GM18511 (cell line): Measurements from ENCODE around the gene GPHN.

Experiments used
- ATAC-seq: cut with Tn5 transposase; IDR thresholded peaks from one replicate; pipeline ENCODE4 v1.9.1; 2021; ENCODE audit warnings: mild to moderate bottlenecking, moderate library complexity; ENCODE audit not compliant: unreplicated experiment

GPHN gene

DNA sequence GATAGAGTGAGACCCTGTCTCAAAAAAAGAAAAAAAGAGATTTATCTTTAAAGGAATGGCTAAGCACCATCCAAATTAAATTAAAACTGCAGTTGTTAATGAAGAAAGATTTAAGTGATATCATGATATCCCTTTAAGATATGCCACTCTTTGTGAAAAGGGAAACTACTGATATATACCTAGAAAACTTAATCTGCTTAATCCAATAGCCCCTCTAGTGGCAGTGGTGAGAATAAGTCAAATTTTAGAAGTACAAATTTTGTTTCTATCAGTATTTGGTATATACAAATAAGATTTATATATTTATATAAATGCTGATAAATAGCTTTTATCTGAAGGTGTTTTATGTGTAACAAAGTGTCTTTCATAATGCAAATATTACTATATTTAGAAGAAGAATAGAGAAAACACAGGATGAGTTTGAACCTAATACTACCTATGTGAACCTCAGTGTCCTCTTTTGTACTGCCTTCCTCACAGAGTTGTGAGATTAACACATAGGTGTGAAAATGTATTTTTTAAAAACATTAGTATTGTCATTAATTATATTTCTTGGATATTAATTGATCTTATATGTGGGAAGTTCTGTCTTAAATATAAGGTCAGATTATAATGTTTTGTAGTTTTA is 629.9 kb downstream of the GPHN start:
- no peak for ATAC-seq

DNA sequence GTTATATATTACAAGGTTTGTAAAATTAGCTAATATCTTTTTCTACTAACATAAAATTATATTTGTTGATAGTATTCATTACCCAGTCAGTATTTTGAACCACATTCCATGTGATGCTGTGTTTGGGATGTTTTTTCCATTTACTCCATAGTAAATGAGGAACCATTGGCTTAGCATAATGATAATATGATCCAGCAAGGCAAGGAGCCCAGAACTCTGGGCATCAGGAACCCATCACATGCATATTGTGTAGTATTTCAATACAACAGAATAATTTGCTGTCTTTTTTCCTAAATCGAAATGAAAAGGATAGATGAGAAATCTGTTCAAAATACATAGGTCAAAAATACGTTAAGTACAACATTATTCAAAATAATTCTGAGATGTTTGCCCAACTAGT is 632.6 kb downstream of the GPHN start:
- ATAC-seq, result no peak

DNA sequence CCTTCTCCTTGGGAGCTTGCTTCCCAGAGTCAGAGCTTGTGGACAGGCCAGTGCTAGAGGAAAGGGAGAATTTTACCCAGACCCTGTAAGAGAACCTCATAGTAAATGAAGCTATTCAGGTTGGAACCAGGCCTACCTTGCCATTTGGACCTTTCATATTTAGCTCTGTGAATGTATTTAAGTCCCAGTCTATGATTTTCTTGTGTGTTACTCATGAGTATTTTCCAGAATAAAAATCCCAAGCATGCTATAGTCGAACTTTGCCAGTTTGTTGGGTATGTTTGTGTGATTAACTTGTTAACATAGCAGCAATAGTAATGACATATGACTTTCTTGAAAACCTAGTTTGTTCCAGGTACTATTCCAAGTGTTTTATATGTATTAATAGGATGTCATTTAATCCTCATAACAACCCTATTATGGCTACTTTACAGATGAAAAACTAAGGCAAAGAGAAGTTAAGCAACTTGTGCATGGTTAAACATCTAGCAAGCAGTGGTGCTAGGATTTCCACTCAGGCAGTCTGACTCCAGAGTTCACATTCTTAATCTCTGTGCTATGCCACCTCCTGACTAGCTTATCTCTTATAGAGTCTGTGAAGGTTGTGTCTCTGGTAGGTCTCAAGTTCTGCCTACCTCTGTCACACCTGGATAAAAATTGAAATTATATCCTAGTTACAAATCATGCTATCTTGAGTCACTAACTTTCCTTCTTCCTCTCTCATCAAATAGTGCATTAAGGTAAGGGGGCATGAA is 633.4 kb downstream of the GPHN start:
- ATAC-seq, result no peak

DNA sequence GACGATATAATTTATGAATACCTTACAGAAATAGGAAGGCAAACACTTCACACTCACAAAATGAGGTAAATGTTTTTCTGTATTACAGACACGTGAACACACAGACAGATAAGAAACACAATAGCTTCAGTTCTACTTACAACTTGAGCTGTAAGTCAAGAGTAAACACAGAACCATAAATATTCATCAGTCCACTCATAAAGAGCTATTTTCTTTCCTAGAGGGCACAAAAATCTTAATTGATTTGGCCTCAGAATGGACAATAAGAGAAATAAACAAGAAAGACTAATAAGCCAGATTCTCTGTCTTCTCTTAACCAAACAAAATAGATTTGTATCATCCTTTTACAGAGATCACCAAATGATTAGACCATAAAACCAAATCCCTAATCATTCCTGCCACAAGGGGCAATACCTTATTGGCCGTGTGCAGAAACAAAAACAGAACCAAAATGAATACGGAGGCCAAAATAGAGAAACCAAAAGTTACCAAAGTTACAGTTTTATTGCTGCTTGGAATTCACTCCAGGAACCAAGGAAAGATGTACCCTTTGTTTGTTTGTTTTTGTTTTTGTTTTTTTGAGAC is 643.2 kb downstream of the GPHN start:
- ATAC-seq, result no peak

DNA sequence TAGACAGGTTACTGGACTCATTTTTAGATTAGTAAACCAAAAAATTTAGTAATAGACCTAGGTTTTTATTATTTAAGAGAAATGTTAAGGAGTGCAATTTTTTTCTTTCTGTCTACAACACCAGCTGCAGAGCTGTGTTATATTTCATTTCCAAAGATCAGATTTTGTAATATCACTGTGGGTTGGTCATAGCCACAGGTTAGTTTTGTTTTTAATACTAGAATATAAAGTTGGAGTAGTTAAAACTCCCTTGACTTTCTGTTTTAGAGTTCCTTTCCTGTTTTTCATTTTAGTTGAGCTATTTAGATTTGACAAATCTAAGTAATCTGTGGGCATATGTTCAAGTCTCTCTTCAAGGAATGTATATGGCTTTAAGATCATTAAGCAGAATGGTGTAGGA is 650.6 kb downstream of the GPHN start:
- ATAC-seq, result no peak

DNA sequence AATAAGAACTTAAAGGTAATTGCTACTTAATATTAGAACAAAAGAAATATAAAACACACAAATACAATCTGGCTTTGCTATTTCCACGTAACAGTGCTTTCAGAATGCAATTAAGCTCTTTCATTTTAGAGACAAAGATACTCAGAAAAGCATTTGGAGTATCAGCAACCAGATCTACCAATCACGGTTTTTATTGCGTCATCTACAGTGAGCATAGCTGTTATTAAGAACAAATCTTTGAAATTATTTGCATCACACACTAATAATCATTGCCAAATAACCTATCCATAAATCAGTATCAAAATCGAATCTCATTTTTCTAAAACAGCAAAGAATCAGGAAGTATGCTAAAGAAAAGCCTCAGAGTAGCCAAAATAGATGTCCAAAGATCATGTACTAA is 654.4 kb downstream of the GPHN start:
- ATAC-seq, result no peak

DNA sequence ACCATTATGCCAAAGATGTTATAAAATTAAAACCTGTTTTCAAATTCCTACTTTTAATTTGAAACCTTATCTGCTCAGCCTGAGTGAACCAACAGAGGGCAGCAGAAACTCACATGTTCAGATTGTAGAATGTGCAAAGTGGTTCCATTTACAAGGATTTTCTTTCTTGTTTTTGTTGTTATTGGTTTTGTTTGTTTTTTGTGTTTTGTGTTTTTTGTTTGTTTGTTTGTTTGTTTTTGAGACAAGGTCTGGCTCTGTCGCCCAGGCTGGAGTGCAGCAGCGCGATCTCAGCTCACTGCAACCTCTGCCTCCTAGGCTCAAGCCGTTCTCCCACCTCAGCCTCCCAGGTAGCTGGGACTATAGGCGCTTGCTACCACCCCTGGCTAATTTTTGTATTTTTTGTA is 658.5 kb downstream of the GPHN start:
- ATAC-seq, result no peak

DNA sequence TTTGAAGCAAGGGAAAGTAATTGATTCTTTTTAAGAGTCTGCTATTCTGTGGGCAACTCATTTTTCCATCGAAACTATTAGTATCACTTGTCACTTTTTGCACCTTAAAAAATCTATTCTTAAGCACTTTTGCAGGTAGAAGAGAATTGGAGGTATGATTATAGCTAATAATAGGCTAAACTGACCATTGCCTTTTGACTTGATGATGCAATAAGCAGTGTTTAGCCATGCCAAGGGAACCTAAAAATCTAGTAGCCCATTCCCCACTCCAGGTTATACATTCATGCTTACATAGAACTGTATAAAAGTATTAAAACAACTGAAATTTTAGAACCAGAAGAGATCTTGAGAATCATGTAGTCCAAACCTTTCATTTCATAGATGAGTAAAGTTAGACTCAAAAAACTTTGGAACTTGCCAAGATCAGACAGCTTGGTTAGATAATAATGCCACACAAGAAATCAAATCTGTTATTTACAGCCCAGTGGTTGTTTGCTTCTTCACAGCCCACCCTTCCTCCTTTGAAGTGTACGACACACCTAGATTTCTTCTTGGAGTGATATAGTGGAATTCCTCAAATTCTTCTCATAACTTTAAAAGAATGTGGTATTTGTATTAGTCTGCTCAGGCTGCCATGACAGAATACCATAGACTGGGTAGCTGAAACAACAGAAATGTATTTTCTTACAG is 659.6 kb downstream of the GPHN start:
- ATAC-seq, result no peak

DNA sequence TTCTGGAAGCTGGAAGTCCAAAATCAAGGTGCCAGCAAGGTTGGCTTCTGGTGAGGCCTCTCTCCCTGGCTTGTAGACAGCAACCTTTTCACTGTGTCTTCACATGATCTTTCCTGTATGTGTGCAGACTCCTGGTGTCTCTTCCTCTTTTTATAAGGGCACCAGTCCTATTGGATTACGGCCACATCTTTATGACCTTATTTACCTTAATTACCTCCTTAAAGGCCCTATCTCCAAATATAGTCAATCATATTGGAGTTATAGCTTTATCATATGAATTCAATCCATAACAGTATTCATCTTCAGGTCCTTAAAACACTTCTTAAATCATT is 660.1 kb downstream of the GPHN start:
- ATAC-seq, result no peak

DNA sequence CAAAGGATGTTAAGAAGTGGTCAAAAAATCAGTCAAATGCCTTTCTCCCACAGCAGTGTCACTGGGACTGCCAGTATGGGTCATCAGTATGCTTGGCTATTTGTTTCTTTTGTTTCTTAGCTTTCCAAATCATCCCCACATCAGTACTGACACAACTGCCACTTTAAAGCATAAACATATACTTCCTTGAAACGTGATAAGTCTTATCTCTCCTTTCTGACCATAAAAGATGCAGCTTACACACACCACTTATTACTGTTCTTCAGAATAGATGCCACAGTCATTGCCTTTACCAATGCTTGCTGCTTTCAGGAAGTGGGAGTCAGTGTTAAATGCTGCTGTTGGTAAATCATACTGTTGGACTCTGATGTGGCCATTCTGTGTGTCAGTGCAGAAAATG is 662.7 kb downstream of the GPHN start:
- ATAC-seq, result no peak

DNA sequence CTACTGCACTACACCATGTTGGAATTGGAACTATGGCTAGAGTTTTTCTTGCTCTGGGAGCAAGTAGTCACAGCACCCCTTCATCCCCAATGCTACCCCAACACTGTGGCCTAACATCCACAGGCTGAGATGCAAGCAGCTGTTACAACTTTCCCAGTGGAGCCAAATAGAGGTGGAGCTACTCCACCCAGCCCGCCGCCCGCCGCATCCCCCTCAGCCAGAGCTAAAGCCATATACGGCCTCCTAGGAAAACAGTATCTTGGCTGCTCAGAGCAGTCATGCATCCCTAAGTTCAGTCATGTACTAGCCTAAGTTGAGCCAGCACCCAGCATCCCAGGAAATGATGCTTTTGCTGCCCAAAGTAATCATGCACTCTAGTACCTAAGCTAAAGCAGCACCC is 664.1 kb downstream of the GPHN start:
- ATAC-seq, result no peak

DNA sequence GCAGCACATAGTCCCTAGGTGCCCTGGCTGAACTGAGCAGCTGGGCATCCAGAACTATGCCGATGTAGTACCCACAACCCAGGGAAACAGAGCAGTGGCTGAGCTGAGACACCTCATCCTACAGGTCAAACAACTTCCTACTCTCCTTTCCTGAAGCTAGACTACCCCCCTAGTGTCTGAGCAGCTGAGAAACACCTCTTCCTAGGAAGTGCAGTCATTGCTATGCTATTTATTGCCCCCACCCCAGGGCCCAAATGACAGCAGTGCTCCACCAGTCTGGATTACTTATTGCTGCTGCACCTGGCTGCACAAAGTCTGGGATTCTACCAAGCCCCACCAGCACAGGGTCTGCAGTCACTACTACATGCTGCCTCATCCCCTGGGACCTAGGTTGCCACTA is 664.6 kb downstream of the GPHN start:
- no peak for ATAC-seq

DNA sequence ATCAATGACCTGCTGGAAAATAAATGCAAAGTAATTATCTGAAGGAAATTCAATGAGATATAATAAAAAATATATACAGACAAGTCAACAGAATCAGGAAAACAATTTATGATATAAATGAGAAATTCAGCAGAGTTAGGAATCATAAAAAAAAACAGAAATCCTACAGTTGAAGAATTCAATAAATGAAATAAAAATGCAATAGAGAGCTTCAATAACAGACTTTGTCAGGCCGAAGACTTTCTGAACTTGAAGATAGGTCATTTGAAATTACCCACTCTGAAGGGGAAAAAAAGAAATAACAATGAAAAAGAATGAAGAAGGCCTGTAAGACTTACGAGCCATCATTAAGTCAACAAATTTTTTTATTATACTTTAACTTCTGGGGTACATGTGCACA is 665.8 kb downstream of the GPHN start:
- ATAC-seq, result no peak

DNA sequence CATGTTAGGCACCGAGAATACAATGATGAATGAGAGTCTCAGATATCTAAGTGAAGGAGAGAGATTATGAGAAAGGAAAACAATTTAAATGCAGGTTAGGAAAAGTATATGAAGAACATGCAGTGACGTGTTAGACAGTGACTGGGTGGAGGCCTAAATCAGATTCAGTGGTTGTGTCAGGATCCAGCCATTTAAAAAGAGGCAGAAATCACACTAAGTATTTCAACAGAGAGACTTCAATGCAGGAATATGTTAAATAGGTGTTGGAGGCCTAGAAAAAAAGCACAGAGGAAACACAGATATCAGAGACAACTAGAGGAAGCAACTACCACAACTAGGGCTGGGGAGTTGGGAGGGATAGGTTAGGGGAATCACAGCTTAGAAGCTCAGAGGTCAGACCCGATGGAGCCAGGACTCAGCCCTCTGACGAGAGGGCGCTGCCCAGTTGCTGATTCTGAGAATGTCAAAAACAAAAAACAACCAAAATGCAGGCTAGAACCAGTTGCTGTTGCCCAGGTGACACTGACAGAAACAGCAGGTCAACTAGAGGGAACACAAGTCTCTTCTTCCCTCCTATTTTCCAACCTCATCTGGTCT is 678.3 kb downstream of the GPHN start:
- ATAC-seq, result no peak

DNA sequence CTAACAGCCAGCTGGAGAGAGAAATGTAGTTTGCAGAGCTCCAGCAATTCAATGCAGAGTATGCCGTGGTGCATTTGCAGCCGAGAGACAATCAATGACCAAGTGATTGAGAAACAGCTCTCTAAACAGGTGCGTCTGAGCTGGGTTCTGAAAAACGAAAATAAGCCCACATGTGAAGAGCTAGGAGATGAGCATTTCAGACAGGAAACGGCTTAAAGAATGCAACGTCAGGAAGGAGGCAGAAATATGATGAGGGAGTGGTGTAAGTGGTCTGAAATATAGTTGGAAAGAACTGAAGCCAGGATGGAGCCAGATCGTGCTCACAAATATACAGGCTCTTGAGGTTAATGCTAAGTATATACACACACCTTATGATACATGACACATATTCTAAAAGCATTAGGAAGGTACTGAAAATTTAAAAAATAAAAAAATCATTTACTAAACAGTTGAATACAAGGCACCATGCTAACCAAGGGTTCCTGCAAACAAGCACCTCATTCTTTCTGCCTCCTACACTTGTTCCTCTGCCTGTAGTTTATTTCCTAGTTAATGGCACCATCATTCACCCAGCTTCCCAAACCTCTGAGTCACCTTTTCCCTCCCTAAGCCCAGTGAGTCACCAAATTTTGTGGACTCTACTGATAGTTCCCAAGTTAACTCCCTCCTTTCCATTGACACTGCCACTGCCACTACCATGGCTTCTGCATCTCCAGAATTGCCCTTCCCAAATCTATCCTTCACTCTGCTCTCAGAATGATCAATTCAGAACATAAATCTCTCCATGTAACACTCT is 679.0 kb downstream of the GPHN start:
- no peak for ATAC-seq

DNA sequence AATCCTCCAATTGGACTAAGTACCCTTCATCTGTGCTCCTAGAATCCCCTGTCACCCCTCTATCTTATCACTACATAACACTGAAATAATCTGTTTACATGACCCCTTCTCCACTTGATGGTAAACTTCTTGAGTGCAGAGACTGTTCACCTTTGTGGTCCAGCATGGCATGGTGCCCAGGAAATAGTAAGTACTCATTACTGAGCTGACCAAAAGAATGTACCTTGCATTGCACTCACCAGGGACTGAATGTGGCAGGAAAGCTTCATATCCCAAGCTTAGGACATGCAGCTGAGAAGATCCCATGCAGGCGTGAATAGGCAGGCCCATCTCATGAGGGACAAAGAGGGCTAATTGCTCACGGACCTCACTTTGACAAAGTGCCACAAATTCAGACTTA is 679.9 kb downstream of the GPHN start:
- ATAC-seq, result no peak

DNA sequence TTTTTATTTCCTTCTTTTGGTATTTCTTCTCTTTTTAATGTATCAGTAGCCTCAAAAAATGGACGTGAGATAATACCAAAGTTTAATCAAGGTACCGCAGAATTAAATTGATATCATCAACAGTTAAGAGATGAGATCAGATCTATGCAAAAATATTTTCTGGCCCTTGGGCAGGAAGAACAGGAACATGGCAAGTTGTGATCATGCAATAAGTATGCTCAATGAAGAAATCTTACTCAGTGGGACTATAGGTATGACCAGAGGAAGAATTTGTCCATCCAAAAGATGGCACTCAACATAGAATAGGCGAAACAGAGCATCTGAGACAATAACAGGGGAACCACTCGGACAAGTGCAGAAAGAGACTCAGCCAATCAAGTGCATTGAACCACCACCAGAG is 680.4 kb downstream of the GPHN start:
- no peak for ATAC-seq

DNA sequence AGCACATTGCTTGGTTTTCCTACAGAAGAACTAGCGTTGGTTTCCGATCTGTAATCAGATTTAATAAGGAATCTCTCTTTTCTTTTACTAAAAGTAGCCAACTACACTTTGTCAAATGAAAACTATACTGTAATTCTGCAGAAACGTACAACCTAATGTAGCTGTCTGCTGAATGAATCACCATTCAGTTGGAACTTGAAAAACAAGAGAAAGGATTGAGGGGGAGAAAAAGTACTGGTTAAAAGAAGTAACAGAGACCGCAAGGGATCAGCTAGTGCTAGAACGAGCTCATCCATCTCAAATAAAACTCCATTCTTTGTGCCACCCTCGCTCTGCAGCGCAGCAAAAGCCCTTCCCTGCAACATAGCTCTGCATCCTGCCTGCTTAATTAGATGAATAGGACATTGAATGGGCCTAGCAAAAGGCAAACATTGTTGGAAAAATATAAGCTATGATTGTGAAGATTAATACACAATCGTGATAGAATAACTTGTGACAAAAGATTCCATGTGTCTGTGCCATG is 683.9 kb downstream of the GPHN start:
- ATAC-seq, result no peak

DNA sequence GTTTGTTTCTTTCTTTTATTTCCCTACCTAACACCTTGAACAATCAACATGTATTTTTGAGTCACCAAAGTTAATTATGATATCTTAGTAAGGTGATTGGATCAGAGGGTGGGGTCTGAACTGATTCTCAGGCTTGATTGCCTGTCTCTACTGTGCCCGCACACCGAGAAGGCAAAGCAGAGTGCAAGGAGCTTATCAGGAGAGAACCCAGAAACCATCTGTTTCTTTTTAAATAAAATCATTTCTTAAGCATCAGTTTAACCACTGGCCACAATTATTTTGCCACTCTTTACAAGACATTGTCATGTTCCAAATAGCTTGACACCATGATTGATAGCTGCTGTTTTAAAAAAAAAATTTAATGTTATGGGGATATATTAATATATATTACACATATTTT is 684.4 kb downstream of the GPHN start:
- ATAC-seq, result no peak

DNA sequence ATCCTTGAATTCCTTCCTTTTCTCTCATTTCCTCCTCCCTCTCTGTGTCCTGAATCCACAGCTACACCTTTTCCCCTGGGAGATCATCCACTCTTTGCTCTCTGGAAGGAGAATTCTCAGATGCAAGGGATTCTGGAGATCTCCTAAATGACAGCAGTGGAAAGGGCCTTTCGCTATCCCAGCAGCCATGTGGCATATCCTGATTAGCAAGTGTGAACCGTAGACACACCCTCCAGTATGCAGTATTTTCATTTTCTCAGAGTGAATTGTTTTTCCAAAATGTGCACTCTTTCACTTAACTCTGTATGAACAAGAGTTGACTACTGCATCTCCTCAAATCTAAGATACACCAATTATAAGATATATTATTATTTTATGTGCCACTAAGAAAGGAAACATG is 687.3 kb downstream of the GPHN start:
- ATAC-seq, result no peak

DNA sequence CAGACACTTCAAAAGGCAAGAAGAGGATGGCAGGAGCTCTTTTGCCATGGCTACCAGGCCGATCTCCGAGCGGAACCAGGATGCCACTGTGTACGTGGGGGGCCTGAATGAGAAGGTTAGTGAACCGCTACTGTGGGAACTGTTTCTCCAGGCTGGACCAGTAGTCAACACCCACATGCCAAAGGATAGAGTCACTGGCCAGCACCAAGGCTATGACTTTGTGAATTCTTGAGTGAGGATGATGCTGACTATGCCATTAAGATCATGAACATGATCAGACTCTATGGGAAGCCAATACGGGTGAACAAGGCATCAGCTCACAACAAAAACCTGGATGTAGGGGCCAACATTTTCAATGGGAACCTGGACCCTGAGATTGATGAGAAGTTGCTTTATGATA is 691.1 kb downstream of the GPHN start:
- ATAC-seq, result no peak
